Smooth muscle cell (in vitro differentiated cells): ENCODE results near the gene ATG4C. TPM values are rescaled to one million over a fixed set of nuclear protein-coding genes. Genes with fewer than 3 reads are reported as not detected.

Experiments used
- DNase-seq: peaks from one replicate; lab custom pipeline; 2025; ENCODE audit not compliant: unreplicated experiment; lab: John Stamatoyannopoulos, UW
- H2AFZ ChIP-seq: fragments of 200-600 bp; sonication (generic); 2 replicates; pipeline ENCODE4 v1.6.0; 2016; ENCODE audit warnings: antibody characterized with exemption, low read depth, mild to moderate bottlenecking
- H3F3A ChIP-seq: fragments of 200-600 bp; sonication (generic); 2 replicates; pipeline ENCODE4 v1.6.0; 2017; ENCODE audit warnings: antibody characterized with exemption, low read depth
- H3K27ac ChIP-seq: fragments of 200-600 bp; sonication (generic); 2 replicates; pipeline ENCODE4 v1.5.1; 2016; ENCODE audit warnings: low read depth, mild to moderate bottlenecking
- H3K27me3 ChIP-seq: fragments of 200-600 bp; sonication (generic); 2 replicates; pipeline ENCODE4 v1.6.1; 2016; ENCODE audit warnings: low read depth, mild to moderate bottlenecking
- H3K36me3 ChIP-seq: fragments of 200-600 bp; sonication (generic); 2 replicates; pipeline ENCODE4 v1.5.1; 2016; ENCODE audit warnings: low read depth
- H3K4me1 ChIP-seq: fragments of 200-600 bp; sonication (generic); 2 replicates; pipeline ENCODE4 v1.5.1; 2016; ENCODE audit warnings: low read depth
- H3K4me2 ChIP-seq: fragments of 200-600 bp; sonication (generic); 2 replicates; pipeline ENCODE4 v1.6.0; 2016; ENCODE audit warnings: mild to moderate bottlenecking
- H3K4me3 ChIP-seq: fragments of 200-600 bp; sonication (generic); 2 replicates; pipeline ENCODE4 v1.5.1; 2016; ENCODE audit warnings: mild to moderate bottlenecking
- H3K79me2 ChIP-seq: fragments of 200-600 bp; sonication (generic); 2 replicates; pipeline ENCODE4 v1.6.0; 2016; ENCODE audit warnings: low read depth, mild to moderate bottlenecking
- H3K9ac ChIP-seq: fragments of 200-600 bp; sonication (generic); 2 replicates; pipeline ENCODE4 v1.6.0; 2016; ENCODE audit warnings: low read depth
- H3K9me3 ChIP-seq: fragments of 200-600 bp; sonication (generic); replicated peaks from 2 replicates; pipeline ENCODE4 v1.5.1; 2016; ENCODE audit warnings: low read depth
- H4K20me1 ChIP-seq: fragments of 200-600 bp; sonication (generic); 2 replicates; pipeline ENCODE4 v1.6.0; 2016; ENCODE audit warnings: low read depth
- polyA plus RNA-seq: library from polyadenylated mRNA; unstranded; fragments of >200 nt; fragmentation: Nextera tagmentation; extraction: Ambion mirVana; gene quantifications from 2 replicates; pipeline ENCODE4 v1.2.1, GENCODE V29; 2016
- total RNA-seq: library from RNA; depleted of rRNA; stranded (reverse); fragments of >200 nt; gene quantifications from 2 replicates; pipeline ENCODE4 v1.2.3, GENCODE V29; 2014
- TF ChIP-seq, protein P1 (sequence below): fragments of 200-600 bp; sonication (generic); IDR thresholded peaks from 2 replicates; pipeline ENCODE4 v1.5.1; 2017; ENCODE audit warnings: borderline replicate concordance, mild to moderate bottlenecking, antibody characterized with exemption; ENCODE audit not compliant: insufficient read depth, poor library complexity, severe bottlenecking

Gene ATG4C
- total and polyA plus RNA-seq, 2 experiments from 2014 or later = 11.5 to 13.5 TPM

DNA sequence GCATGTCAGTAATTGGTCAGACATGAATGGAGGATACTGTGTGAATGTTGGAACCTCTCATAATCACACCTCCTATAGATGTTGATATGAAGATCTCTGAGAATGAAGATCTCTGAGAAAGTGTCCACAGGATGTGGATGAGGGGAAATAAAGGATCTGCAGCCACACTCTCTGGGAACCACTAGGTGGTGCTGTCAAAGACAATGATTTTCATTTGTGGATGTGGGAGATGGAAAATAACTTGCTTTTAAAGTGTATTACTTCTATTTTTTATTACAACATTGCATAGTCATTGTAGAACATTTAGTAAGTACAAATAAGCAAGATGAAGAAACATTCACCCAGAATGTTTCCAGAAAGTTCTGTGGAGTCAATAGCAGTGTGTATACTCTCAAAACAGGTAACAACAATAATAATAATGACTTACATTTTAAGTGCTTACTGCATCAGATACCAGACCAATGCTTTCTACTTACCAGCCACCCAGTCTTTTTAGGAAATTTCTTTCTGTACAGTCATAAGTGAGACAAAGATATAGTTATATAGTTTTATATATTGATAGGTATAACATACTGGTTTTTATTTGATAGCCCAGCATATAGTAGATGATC lies 128.2 kb downstream of the ATG4C start:
- Histone ChIP-seq H3K36me3 (no peaks in the 10 kb centered on the region), H2AFZ (no peak overlapping the region), H4K20me1 (no peaks in the 10 kb centered on the region), H3K27me3 (peaks cover 4% of the 10 kb centered on the region), H3K9me3 (no peaks in the 10 kb centered on the region), H3K27ac (no peak overlapping the region), H3K9ac (no peak overlapping the region), H3K79me2 (no peaks in the 10 kb centered on the region), H3K4me2 (no peak overlapping the region), H3F3A (no peaks in the 10 kb centered on the region), H3K4me3 (no peak overlapping the region), H3K4me1 (no peaks in the 10 kb centered on the region)
- no peak for DNase-seq
- TF ChIP-seq, protein P1, sequence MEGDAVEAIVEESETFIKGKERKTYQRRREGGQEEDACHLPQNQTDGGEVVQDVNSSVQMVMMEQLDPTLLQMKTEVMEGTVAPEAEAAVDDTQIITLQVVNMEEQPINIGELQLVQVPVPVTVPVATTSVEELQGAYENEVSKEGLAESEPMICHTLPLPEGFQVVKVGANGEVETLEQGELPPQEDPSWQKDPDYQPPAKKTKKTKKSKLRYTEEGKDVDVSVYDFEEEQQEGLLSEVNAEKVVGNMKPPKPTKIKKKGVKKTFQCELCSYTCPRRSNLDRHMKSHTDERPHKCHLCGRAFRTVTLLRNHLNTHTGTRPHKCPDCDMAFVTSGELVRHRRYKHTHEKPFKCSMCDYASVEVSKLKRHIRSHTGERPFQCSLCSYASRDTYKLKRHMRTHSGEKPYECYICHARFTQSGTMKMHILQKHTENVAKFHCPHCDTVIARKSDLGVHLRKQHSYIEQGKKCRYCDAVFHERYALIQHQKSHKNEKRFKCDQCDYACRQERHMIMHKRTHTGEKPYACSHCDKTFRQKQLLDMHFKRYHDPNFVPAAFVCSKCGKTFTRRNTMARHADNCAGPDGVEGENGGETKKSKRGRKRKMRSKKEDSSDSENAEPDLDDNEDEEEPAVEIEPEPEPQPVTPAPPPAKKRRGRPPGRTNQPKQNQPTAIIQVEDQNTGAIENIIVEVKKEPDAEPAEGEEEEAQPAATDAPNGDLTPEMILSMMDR = peak; percentile 77

Other genes with a start within 250 kb of the ATG4C start
- gene ANGPTL3, start 186.6 kb upstream of the ATG4C start, total RNA-seq = not detected in 2 replicates
- gene ANGPTL3, start 186.6 kb upstream of the ATG4C start, polyA plus RNA-seq = 0.48 TPM in 1 of 2 replicates, not detected in the other
- 57.1 and 81.3 TPM in 2 replicates for gene DOCK7, start 95.7 kb upstream of the ATG4C start, total RNA-seq
- gene DOCK7, start 95.7 kb upstream of the ATG4C start, polyA plus RNA-seq = 19.6 and 25.4 TPM in 2 replicates